Esophagus (tissue), 2 donors: ENCODE results near the gene MTCP1. TPM values are rescaled to one million over a fixed set of nuclear protein-coding genes. Genes with fewer than 3 reads are reported as not detected.
A peak's percentile ranks its signal among the peaks of the same experiment; 100 is the strongest.

Source experiments
- H3K27ac ChIP-seq, 2 donors: one replicate each; pipeline ENCODE4 v1.5.1; 2013; ENCODE audit warnings: low read depth in 2 of 2, mild to moderate bottlenecking in 2 of 2, inconsistent platforms in 1 of 2, low read length in 1 of 2, moderate library complexity in 1 of 2
- H3K27me3 ChIP-seq, 2 donors: one replicate each; pipeline ENCODE4 v1.6.1; 2013; ENCODE audit warnings: low read length in 2 of 2, control low read depth in 1 of 2, mild to moderate bottlenecking in 1 of 2; ENCODE audit not compliant: insufficient read depth in 2 of 2, control insufficient read depth in 1 of 2
- H3K36me3 ChIP-seq, 2 donors: one replicate each; pipeline ENCODE4 v1.6.1; 2013; ENCODE audit warnings: low read length in 1 of 2; ENCODE audit not compliant: control insufficient read depth in 2 of 2, insufficient read depth in 2 of 2
- H3K4me1 ChIP-seq, 2 donors: one replicate each; pipeline ENCODE4 v1.6.1; 2013; ENCODE audit warnings: low read length in 1 of 2; ENCODE audit not compliant: control insufficient read depth in 2 of 2, insufficient read depth in 2 of 2
- H3K4me3 ChIP-seq, 2 donors: one replicate each; pipeline ENCODE4 v1.5.1; 2013; ENCODE audit warnings: low read length in 2 of 2, mild to moderate bottlenecking in 2 of 2, low read depth in 1 of 2, moderate library complexity in 1 of 2
- H3K9me3 ChIP-seq, 2 donors: one replicate each; pipeline ENCODE4 v1.6.1; 2013; ENCODE audit warnings: mild to moderate bottlenecking in 2 of 2, low read depth in 1 of 2, low read length in 1 of 2, moderate library complexity in 1 of 2; ENCODE audit not compliant: control insufficient read depth in 2 of 2, insufficient read depth in 1 of 2
- WGBS, 2 donors: extraction: QIAGEN DNeasy Blood & Tissue Kit; methylation state at CpG; one replicate each; pipeline ENCODE4 v1.1.7; 2013; 5-methylcytosine and 5-hydroxymethylcytosine counted together
- polyA plus RNA-seq, 2 donors: library from polyadenylated mRNA; stranded (reverse); fragments of 200-250 nt; gene quantifications; one replicate each; pipeline ENCODE4 v1.2.3, GENCODE V29; 2013
- donor health status: healthy with polysubstance abuse.
- donor health status: Bipolar disorder and iron deficiency.

Gene MTCP1, protein sequence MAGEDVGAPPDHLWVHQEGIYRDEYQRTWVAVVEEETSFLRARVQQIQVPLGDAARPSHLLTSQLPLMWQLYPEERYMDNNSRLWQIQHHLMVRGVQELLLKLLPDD
- 10 to 100 TPM; 11.6 to 64.1 TPM for polyA plus RNA-seq

GRCh38 chrX:155070975-155071693 lies at the start of gene MTCP1, which contains the start of the genes BRCC3 and CMC4:
Gene MTCP1, minus strand, starts transcription at chrX:155071136. Its CDS starts 5,126 bp downstream, at chrX:155066010.
Gene BRCC3, plus strand, starts transcription at chrX:155071508. Its CDS starts 20 bp downstream, at chrX:155071528.
Gene CMC4, minus strand, starts transcription at chrX:155071136. Its CDS starts 7,113 bp downstream, at chrX:155064023.
- Histone ChIP-seq H3K36me3 (no peaks in the 10 kb centered on the region), H3K4me1 (no peaks in the 10 kb centered on the region), H3K4me3 (peak within 1 kb of the TSS; percentile 67 to 79), H3K27me3 (no peaks in the 10 kb centered on the region), H3K9me3 (no peaks in the 10 kb centered on the region), H3K27ac (peak within 1 kb of the TSS; percentile 78 to 91)
- 1 to 27% methylated on average over 56 to 77 of the region's 81 CpGs for WGBS, 2 donors

- no peaks in the 10 kb centered on the region for H3K27me3 ChIP-seq
- 88 to 93% methylated on average over 1 of the region's 1 CpG for WGBS, 2 donors
- no peaks in the 10 kb centered on the region for H3K4me1 ChIP-seq
These were observed 44.4 kb upstream of the MTCP1 start for GRCh38 chrX:155115174-155115819.

DNA sequence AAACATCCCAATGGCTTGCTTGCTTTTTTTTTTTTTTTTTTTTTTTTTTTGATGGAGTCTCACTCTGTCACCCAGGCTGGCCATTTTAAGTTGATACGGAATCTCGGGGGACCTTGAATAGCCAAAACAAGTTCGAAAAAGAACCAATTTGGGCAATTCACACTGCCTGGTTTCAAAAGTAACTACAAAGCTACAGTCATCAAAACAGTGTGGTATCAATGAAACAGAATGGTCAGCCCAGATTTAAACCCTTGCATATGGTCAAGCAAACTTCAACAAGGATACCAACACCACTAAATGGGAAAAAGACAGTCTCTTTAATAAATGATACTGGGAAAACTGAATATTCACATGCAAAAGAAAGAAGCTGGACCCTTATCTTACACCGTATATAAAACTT lies 42.2 kb upstream of the MTCP1 start:
- Histone ChIP-seq H3K36me3 (no peaks in the 10 kb centered on the region), H3K9me3 (no peaks in the 10 kb centered on the region), H3K27ac (no peak overlapping the region), H3K4me1 (no peaks in the 10 kb centered on the region), H3K27me3 (no peaks in the 10 kb centered on the region), H3K4me3 (no peak overlapping the region)
- WGBS, 2 donors = 86 to 98% methylated on average over 4 of the region's 4 CpGs

More at GRCh38 chrX:155115174-155115819, 44.4 kb upstream of the MTCP1 start:
- Histone ChIP-seq H3K36me3 (no peaks in the 10 kb centered on the region), H3K9me3 (no peaks in the 10 kb centered on the region), H3K4me3 (no peak overlapping the region), H3K27ac (no peak overlapping the region)

DNA sequence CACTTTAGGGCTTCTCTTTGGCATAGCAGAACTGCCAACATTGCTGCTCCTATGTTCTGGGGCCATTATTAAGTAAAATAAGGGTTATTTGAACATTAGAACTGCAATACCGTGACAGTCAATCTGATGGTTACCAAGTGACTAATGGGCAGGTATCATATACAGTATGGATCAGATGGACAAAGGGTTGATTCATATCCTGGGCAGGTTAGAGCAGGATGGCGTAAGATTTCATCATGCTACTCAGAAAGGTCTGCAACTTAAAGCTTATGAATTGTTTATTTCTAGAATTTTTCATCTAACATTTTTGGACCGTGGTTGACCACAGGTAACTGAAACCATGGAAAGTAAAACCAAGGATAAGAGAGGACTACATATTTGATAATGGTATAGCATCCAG lies 41.2 kb upstream of the MTCP1 start:
- WGBS, 2 donors = 75 to 80% methylated on average over 3 of the region's 3 CpGs
- no peaks in the 10 kb centered on the region for H3K36me3 ChIP-seq

GRCh38 chrX:155108427-155108826 lies 37.5 kb upstream of the MTCP1 start:
- H3K4me3 ChIP-seq = no peak overlapping the region
- H3K4me1 ChIP-seq = no peaks in the 10 kb centered on the region
- no peaks in the 10 kb centered on the region for H3K9me3 ChIP-seq
- H3K27ac ChIP-seq = no peak overlapping the region
- no peaks in the 10 kb centered on the region for H3K27me3 ChIP-seq
- H3K36me3 ChIP-seq = no peaks in the 10 kb centered on the region

More for the DNA sequence above, 41.2 kb upstream of the MTCP1 start:
- H3K27me3 ChIP-seq = no peaks in the 10 kb centered on the region
- no peak overlapping the region for H3K4me3 ChIP-seq
- no peaks in the 10 kb centered on the region for H3K4me1 ChIP-seq
- H3K9me3 ChIP-seq = no peaks in the 10 kb centered on the region
- no peak overlapping the region for H3K27ac ChIP-seq

- no peaks in the 10 kb centered on the region for H3K36me3 ChIP-seq
- H3K27ac ChIP-seq = no peak overlapping the region
- WGBS, 2 donors = 89 to 100% methylated on average over 2 of the region's 2 CpGs
- H3K27me3 ChIP-seq = no peaks in the 10 kb centered on the region
- no peak overlapping the region for H3K4me3 ChIP-seq
- H3K4me1 ChIP-seq = no peaks in the 10 kb centered on the region
- H3K9me3 ChIP-seq = no peaks in the 10 kb centered on the region
These were observed 35.0 kb upstream of the MTCP1 start for GRCh38 chrX:155105919-155106318.

GRCh38 chrX:155094468-155095061 lies 23.6 kb upstream of the MTCP1 start:
- Histone ChIP-seq H3K36me3 (peaks cover 0 to 4% of the 10 kb centered on the region in 2 donors), H3K27ac (no peak overlapping the region), H3K4me3 (no peak overlapping the region), H3K9me3 (no peaks in the 10 kb centered on the region), H3K27me3 (no peaks in the 10 kb centered on the region), H3K4me1 (no peaks in the 10 kb centered on the region)
- WGBS, 2 donors = 37 to 38% methylated on average over 4 of the region's 4 CpGs

GRCh38 chrX:155086961-155087735 lies 16.2 kb upstream of the MTCP1 start:
- Histone ChIP-seq H3K9me3 (no peaks in the 10 kb centered on the region), H3K4me1 (no peaks in the 10 kb centered on the region), H3K27me3 (no peaks in the 10 kb centered on the region), H3K27ac (no peak overlapping the region), H3K4me3 (no peak overlapping the region), H3K36me3 (peaks cover 0 to 3% of the 10 kb centered on the region in 2 donors)
- WGBS, 2 donors = 93 to 97% methylated on average over 26 of the region's 26 CpGs

GRCh38 chrX:155086202-155086840 lies 15.4 kb upstream of the MTCP1 start:
- 75 to 87% methylated on average over 24 of the region's 24 CpGs for WGBS, 2 donors
- Histone ChIP-seq H3K27me3 (no peaks in the 10 kb centered on the region), H3K9me3 (no peaks in the 10 kb centered on the region), H3K27ac (no peak overlapping the region), H3K4me3 (no peak overlapping the region), H3K4me1 (no peaks in the 10 kb centered on the region), H3K36me3 (peaks cover 0 to 3% of the 10 kb centered on the region in 2 donors)
